G401 (cell line): ENCODE results near the gene C2orf69. TPM values are rescaled to one million over a fixed set of nuclear protein-coding genes. Genes with fewer than 3 reads are reported as not detected.

Source experiments
- DNase-seq: peaks from one replicate; pipeline ENCODE4 v3.0.0-alpha.2; 2015; ENCODE audit warnings: low spot score
- in situ Hi-C: cut with HindIII; loops from 2 replicates; pipeline ENCODE4 v1.10.0; 2016; ENCODE audit warnings: low sequenced_read_pairs, mixed read lengths
- total RNA-seq: library from RNA; depleted of rRNA; stranded (reverse); fragments of >200 nt; shearing (Covaris generic); gene quantifications from 2 replicates; pipeline ENCODE4 v1.2.3, GENCODE V29; 2014; rRNA removed

The C2orf69 gene
- total RNA-seq, 1 experiment from 2014 or later: 6.3 TPM

- in situ Hi-C loops: no loop called here
- DNase-seq: no peak
Observed at GRCh38 chr2:199956062-199956380, 44.9 kb downstream of the C2orf69 start.

DNA sequence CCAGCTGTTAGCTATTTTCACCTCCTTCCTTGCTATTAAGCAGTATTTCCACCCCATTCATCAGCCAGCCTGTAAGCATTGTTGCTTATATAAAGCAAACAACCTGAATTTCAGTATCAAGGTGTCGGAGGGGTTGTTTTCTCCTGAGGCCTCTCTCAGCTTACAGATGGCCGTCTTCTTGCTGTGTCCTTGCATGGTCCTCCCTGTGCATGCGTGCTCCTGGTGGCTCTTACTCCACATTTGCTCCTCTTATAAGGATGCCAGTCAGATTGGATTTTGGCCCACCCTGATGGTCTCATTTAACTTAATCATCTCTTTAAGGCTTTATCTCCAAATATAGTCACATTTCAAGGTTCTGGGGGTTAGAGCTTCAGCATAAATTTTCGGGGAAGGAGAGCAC is 46.9 kb downstream of the C2orf69 start:
- DNase-seq: no peak
- in situ Hi-C loops: no loop called here

DNA sequence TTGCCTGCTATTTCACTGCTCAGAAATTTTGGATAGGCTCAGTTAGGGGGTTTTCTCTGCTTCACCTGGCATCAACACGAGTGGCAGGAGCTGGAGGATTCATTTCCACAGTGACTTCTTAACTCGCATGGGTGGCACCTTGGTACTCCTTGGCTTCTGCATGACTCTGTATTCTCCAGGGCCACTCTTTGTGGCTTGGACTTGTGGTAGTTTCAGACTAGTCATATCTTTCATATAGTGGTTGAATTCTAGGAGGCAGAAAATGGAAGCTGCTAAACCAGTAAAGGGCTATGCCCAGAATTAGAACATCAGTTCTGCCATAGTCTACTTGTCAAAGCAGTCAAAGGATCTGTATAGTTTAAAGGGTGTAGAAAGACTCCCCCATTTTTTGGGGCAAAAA is 51.1 kb downstream of the C2orf69 start:
- in situ Hi-C loops: no loop called here

DNA sequence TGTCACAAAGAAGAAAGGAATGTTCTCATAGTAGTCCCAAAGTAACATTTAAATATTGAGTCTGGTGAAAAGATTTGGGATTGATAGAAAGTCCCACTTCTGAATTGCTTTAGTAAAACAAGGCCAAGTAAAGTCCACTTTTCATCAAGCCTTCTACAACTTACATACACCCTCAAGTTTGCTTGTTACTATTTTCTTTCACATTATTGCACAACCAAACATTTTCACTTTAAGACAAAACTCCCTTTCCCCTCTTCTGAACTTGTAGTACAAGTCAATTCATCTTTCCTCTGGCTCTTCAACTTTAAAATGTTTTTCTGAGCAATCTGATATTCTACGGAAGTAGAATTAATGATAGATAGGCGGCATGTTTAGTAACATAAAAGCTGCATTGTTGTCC is 55.3 kb downstream of the C2orf69 start:
- DNase-seq: no peak
- in situ Hi-C loops: no loop called here

More for the DNA sequence above, 51.1 kb downstream of the C2orf69 start:
- no peak for DNase-seq

DNA sequence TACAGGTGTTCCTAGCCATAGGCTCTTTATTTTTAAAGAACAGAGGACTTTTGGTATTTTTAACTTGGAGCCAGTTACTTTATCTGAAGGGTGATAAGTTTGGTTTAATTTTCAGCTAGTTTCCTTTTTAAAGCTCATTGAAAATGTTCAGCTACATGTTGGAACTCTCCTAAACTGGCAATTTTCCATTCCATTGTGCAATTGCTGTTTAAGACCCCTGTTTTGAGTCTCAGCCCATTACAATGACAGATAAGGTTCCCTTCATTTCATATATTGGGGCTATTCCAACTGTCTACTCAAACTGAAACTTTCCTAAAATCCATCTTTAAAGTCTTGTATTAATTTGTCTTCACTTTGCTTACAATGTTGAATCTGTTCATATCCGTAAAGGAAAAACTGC is 55.9 kb downstream of the C2orf69 start:
- in situ Hi-C loops: no loop called here
- no peak for DNase-seq

DNA sequence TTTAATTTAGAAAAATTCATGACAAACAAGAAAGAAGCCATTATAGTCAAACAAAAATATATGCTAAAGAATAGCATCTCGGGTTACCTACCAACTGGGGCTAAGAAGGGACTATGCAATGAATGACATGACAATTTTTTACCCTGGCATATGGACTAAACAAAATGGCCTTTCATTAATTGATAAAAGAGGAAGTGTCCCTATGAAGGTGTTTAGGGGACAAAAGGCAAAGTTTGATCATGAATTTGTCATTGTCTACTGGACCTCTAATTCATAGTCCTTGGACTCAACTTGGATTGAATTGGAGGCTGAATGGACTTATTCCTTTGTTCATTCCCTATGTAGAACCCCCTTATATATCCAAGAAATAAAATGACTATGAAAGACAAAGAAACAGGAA is 57.0 kb downstream of the C2orf69 start:
- DNase-seq: no peak
- in situ Hi-C loops: no loop called here

DNA sequence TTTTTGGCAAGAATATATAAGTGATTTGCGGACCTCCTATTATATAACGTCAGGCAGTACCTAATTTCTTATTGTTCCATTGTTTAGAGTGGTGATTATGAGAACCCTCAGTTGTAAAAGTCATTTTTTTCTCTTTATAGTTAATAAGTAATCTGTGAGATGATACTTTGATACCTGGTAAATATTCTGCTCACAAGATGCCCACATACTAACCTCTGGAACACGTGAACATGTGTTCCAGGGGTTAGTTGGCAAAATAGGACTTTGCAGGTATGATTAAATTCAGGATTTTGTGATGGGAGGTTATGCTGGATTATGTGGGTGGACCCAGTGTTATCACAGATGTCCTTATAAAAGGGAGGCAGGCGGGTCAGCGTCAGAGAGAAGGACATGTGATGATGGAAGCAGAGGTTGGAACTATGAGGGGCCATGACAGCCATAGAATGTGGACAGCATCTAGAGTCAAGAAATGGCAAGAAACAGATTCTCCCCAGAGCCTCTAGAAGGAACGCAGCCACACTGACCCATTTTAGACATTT is 61.1 kb downstream of the C2orf69 start:
- no peak for DNase-seq
- in situ Hi-C loops: no loop called here

GRCh38 chr2:199973703-199974102 is 62.6 kb downstream of the C2orf69 start:
- DNase-seq: peak; percentile 60
- in situ Hi-C loops: no loop called here

- DNase-seq: no peak
- in situ Hi-C loops: no loop called here
Observed at GRCh38 chr2:199975273-199975895, 64.3 kb downstream of the C2orf69 start.

Other genes with a start within 250 kb of the C2orf69 start
- gene FTCDNL1, start 60.1 kb upstream of the C2orf69 start, total RNA-seq: 0.10 TPM in 1 of 2 replicates, not detected in the other
- gene TYW5, start 44.2 kb downstream of the C2orf69 start, total RNA-seq: 3.7 and 7.4 TPM in 2 replicates
- gene MAIP1, start 44.3 kb downstream of the C2orf69 start, total RNA-seq: 20.3 and 29.3 TPM in 2 replicates